GM12801 (cell line): ENCODE measurements around the gene NT5C3A.

Source experiments
- CTCF ChIP-seq: IDR thresholded peaks from one replicate; pipeline ENCODE4 v1.5.1; 2011; ENCODE audit warnings: control low read depth; ENCODE audit not compliant: insufficient read length; ENCODE audit errors: extremely low read depth

Gene NT5C3A

GRCh38 chr7:33101906-33102305 is 39.3 kb upstream of the NT5C3A start:
- no peak for TF ChIP-seq CTCF

DNA sequence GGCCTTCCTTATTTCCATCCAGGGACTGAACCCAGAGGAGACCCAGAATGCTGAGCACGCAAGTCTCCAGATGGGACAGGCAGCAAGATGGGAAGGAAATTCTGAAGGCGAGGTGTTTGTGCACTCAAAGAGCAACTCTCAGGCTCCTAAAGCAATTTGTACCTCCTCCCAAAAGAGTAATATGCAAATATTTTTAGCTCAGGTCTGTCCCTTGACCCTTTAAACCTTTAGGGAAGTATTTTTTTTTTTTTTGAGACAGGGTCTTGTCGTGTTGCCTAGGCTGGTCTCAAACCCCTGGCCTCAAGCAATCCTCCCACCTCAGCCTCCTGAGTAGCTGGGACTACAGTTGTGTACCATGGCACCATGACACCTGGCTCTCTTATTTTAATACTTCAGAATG is 38.2 kb upstream of the NT5C3A start:
- TF ChIP-seq CTCF: no peak

- no peak for TF ChIP-seq CTCF
Observed at GRCh38 chr7:33099154-33099940, 36.8 kb upstream of the NT5C3A start.

DNA sequence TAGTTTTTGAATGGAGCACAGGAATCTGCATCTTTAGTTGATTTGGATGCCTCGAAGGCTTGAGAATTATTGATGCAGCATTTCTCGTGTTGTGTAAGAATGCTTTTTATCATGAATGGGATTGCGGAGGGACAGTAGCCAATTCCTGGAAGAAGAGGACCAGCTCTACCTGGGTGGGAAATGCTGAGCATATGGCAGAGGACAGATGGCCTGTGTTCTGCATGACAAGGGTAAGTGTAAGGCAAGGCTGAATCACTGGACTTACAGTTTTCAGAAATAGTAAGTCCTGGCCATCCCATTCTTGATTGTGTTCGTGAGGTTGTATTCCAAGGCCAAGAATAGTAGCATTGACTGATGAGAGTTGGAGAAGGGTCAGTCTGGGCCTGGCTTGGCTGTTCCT is 30.7 kb upstream of the NT5C3A start:
- TF ChIP-seq CTCF: no peak

- no peak for TF ChIP-seq CTCF
Observed at GRCh38 chr7:33091641-33092191, 29.1 kb upstream of the NT5C3A start.

DNA sequence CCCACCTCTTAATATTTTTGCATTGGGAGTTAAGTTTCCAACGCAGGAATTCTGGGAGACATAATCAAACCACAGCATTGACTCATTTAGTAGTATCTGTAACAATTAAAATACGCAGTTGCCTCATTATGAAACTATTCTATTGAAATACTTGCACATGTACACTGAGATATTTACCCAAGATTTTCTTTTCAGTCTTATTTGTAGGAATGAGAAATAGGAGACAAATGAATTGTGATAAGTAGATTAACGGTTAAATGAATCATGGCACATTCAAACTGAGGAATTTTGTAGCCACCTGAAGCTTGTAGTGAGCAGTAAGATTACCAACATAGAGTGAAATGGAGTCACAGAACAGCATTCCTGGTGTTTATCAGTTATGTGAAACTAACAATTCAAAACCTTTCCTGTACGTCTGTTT is 28.5 kb upstream of the NT5C3A start:
- TF ChIP-seq CTCF: no peak

DNA sequence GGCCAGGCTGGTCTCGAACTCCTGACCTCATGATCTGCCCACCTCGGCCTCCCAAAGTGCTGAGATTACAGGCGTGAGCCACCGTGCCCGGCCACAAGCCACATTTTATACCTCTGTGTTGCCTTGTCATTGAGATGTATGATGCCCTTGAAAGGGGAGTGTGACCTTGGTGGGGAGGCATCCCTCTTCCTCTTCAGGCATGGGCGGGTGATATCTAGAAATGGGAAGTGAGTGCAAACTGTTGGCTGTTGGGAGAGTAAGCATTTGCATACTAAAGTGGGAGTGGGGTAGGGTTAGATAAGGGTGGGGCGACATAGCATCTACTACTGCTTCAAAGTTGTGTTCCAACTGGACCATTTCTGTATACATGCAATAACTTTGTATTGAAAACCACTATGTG is 26.6 kb upstream of the NT5C3A start:
- no peak for TF ChIP-seq CTCF
